ENCODE measurements around the gene PLEKHA3.
"Not testable (repeated sequence)": the region's sequence is repeated elsewhere in the genome, so short reads cannot be mapped to it uniquely, and the experiment has no call there.

Gene PLEKHA3

GRCh38 chr2:178479275-178479616 lies 1.0 kb upstream of the PLEKHA3 start:
- no peak for DNase-seq

GRCh38 chr2:178479758-178480226 lies 465 bp upstream of the PLEKHA3 start:
- DNase-seq: no peak

DNA sequence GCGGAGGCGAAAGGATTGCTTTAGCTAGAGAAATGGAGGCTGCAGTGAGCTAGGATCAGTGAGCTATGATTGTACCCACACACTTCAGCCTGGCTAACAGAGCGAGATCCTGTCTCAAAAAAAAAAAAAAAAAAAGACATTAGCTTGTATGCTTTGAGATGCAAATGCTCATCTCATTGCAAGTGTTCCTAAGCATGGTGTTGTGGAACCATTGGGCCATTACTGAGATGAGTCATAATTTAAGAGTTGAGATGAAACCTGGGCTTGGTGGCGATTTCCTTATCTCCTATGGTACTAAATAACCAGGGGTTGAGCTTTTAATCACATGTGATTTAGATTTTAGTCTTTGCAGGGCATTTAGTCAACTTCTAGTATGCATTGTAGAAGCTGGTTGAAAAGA lies 2.2 kb downstream of the PLEKHA3 start:
- DNase-seq: no peak

GRCh38 chr2:178484245-178485041 lies 4.2 kb downstream of the PLEKHA3 start:
- no peak for DNase-seq

- no peak for DNase-seq
These were observed 5.1 kb downstream of the PLEKHA3 start for GRCh38 chr2:178485356-178485755.

GRCh38 chr2:178491612-178492011 lies 11.4 kb downstream of the PLEKHA3 start:
- DNase-seq: no peak

- DNase-seq: no peak
These were observed 15.8 kb downstream of the PLEKHA3 start for GRCh38 chr2:178496049-178496448.

DNA sequence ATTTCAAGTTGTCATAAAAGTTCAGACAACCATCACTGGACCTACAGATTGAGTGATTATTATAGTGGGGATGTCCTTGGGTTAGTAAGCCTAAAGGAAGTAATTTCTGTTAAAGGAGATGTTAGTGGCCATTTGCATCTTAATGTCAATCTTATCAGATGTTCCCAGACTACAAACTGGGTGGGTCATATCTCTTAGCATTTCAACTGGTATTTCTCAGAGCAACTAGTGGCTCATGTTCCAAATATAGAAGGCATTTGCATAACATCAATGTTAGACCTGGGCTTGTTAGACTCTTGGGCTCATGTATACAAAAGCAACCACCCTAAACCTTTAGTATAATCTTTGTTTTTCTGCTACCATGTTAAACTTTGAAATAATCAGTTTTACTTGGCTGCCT lies 17.9 kb downstream of the PLEKHA3 start:
- DNase-seq: no peak

GRCh38 chr2:178499640-178500039 lies 19.4 kb downstream of the PLEKHA3 start:
- no peak for DNase-seq

DNA sequence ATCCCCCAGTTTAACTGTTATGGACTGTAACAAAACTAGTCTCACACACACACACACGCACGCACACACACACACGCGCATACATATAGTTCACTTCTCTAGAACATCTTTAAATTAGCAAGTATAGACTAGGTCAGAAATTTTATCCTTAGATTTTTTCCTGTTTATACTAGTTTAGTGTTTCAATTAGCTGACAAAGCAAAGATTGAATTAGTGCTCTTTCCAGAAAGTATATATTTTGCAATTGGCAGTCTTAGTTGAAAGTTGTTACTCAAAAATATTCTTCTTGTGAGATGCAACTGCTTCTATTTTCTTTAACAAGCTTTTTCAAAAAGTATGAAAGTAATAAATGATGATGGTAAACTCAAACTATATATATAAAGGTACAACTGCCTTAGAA lies 22.5 kb downstream of the PLEKHA3 start:
- DNase-seq: no peak

DNA sequence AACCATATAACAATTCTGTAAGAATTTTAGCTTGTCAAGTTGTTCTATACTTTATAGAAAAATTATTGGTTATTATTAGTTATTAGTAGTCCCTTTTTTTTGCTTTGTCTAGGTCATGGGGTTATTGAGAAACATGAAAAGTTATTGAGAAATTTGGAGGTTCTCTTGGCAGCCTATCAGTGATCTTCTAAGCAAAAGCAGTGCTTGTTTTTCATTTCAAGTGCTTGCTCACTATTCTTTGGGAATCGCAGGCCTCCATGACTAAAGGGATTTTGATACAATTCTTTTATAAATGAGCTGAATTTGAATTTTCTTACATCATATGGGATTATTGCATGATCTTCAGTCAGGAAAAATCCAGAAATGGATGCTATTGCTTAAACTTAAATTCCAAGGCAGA lies 25.8 kb downstream of the PLEKHA3 start:
- DNase-seq: no peak

DNA sequence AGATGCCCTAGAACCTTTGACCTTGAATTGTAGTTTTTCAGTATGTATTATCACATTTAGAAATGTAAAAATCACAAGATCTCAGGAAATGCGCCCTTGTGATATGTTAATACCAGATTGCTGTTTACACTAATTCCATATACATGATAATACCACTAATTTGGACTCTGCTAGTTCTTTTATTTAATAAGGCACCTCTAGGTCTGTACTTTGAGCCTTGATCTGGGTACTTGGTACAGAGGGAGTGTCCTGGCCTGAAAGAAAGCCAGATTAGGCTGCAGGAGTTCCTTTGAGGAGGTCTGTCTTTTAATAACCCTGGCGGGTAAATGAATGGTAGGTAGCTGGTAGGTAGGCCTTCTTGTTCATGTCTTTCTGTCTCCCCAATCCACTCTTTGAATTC lies 26.3 kb downstream of the PLEKHA3 start:
- no peak for DNase-seq

DNA sequence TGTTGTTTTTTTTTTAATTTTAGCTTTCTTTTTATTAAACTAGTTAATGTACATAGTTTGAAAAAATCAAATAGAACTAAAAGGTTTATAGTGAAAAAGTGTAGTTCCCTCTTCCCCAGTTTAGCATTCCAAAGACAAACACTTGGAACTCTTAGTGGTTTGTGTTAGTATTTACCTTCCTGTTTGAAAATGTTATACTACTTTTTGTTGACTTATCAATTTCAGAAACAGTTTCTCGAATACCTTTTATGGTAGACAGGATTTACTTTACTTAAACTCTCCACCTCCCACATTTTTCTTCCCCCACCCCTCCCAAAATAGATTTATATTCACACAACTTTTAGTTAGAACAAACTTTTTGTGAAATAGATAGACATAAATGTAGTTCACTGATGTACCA lies 26.7 kb downstream of the PLEKHA3 start:
- no peak for DNase-seq

- DNase-seq: no peak
These were observed 28.4 kb downstream of the PLEKHA3 start for GRCh38 chr2:178508646-178509045.

GRCh38 chr2:178510384-178510783 lies 30.1 kb downstream of the PLEKHA3 start:
- DNase-seq: no peak

GRCh38 chr2:178512484-178512883 lies 32.2 kb downstream of the PLEKHA3 start:
- DNase-seq: no peak

- no peak for DNase-seq
These were observed 33.6 kb downstream of the PLEKHA3 start for GRCh38 chr2:178513876-178514275.

- no peak for DNase-seq
These were observed 34.4 kb downstream of the PLEKHA3 start for GRCh38 chr2:178514664-178515063.

DNA sequence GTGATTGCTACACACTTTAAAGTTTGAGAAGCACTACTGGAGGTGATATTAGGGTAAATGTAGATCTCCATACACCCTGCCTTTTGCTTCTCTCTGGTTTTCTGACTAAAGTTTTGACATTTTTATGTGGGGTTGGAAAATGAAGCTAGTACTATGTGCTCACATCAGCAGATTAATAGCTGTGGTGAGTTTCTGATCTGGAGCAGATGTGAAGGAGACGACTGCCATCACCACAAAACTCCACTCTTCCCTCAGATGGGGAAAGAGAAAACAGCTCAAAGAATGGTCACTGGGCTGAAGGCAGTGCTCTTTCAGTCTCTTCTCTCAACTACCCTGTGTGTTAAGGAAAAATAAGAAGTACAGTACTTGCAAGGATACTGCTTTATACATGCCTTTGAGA lies 37.2 kb downstream of the PLEKHA3 start:
- no peak for DNase-seq

DNA sequence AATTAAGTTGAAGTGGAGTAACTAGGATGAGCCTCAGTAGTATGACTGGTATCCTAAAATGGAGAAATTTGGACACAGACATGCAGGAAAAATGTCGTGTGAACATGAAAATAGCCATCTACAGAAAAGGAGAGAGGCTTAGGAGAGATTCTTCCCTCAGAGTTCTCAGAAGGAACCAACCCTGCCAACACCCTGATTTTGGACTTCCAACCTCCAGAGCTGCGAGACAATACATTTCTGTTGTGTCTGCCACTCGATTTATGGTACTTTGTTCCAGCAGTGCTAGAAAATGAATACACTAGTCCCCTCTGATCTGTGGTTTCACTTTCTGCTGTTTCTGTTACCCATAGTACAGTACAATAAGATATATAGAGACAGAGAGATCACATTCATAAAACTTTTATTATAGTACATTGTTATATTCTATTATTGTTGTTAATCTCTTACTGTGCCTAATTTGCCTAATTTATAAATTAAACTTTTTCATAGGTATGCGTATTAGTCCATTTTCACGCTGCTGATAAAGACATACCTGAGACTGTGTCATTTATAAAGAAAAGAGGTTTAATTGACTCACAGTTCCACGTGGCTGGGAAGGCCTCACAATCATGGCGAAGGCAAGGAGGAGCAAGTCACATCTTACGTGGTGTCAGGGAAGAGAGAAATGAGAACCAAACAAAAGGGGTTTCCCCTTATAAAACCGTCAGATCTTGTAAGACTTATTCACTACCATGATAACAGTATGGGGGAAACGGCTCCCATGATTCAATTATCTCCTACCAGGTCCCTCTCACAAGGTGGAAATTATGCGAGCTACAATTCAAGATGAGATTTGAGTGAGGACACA lies 41.3 kb downstream of the PLEKHA3 start:
- DNase-seq: no peak

GRCh38 chr2:178522950-178523595 lies 42.8 kb downstream of the PLEKHA3 start:
- DNase-seq: no peak

DNA sequence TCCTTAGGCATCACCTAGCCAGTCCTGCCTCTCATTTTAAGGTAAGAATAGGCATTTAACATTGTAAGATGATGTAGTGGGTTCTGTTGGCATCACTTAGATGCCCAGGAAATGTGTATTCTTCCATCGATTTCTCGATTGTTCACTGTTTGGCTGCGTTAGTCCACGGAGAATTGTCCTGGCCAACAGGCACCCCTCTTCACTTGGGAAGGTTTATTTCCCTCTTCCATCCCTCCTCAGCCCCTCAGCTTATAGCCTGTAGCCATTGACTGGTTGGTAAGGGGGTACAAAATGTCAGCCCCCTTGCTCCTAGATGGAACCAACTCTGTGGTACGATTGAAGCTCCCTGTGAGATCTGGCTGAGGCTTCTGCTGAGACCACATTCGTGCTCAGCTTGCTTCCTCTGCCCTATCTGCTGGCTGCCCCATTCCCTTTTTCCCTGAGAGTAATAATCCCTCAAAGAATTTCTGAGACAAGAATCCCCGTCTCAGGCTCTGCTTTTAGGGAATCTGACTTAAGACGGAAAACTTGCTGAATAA lies 43.4 kb downstream of the PLEKHA3 start:
- DNase-seq: no peak

DNA sequence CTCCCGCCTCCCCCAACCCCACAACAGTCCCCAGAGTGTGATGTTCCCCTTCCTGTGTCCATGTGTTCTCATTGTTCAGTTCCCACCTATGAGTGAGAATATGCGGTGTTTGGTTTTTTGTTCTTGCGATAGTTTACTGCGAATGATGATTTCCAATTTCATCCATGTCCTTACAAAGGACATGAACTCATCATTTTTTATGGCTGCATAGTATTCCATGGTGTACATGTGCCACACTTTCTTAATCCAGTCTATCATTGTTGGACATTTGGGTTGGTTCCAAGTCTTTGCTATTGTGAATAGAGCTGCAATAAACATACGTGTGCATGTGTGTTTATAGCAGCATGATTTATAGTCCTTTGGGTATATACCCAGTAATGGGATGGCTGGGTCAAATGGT lies 44.8 kb downstream of the PLEKHA3 start:
- DNase-seq: not testable (repeated sequence)
